GM12801 (cell line): ENCODE results near the gene PTTG2.

Experiments
- TF ChIP-seq, protein P1 (sequence below): IDR thresholded peaks from one replicate; pipeline ENCODE4 v1.5.1; 2011; ENCODE audit warnings: control low read depth; ENCODE audit not compliant: insufficient read length; ENCODE audit errors: extremely low read depth

PTTG2 gene

DNA sequence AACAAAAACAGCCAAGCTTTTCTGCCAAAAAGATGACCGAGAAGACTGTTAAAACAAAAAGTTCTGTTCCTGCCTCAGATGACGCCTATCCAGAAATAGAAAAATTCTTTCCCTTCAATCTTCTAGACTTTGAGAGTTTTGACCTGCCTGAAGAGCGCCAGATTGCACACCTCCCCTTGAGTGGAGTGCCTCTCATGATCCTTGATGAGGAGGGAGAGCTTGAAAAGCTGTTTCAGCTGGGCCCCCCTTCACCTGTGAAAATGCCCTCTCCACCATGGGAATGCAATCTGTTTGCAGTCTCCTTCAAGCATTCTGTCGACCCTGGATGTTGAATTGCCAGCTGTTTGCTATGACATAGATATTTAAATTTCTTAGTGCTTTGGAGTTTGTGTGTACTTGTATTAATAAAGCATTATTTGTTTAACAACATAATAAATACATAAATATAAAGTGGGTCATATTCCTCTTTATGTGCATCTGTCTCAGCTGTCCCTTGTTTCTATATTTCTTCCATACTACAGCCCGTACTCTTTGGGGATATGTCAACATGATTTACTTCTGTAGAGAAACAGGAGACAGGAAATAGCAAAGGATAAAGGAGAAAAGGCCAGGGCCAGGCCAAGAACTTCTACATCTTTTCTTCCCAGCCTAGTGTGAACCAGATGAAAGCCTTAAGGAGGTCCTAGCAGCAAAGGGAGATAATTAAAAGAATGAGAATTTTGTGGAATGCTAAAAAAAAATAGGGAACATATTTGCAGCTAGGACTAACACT lies 667 bp downstream of the PTTG2 start:
- TF ChIP-seq, protein P1, sequence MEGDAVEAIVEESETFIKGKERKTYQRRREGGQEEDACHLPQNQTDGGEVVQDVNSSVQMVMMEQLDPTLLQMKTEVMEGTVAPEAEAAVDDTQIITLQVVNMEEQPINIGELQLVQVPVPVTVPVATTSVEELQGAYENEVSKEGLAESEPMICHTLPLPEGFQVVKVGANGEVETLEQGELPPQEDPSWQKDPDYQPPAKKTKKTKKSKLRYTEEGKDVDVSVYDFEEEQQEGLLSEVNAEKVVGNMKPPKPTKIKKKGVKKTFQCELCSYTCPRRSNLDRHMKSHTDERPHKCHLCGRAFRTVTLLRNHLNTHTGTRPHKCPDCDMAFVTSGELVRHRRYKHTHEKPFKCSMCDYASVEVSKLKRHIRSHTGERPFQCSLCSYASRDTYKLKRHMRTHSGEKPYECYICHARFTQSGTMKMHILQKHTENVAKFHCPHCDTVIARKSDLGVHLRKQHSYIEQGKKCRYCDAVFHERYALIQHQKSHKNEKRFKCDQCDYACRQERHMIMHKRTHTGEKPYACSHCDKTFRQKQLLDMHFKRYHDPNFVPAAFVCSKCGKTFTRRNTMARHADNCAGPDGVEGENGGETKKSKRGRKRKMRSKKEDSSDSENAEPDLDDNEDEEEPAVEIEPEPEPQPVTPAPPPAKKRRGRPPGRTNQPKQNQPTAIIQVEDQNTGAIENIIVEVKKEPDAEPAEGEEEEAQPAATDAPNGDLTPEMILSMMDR: no peak

DNA sequence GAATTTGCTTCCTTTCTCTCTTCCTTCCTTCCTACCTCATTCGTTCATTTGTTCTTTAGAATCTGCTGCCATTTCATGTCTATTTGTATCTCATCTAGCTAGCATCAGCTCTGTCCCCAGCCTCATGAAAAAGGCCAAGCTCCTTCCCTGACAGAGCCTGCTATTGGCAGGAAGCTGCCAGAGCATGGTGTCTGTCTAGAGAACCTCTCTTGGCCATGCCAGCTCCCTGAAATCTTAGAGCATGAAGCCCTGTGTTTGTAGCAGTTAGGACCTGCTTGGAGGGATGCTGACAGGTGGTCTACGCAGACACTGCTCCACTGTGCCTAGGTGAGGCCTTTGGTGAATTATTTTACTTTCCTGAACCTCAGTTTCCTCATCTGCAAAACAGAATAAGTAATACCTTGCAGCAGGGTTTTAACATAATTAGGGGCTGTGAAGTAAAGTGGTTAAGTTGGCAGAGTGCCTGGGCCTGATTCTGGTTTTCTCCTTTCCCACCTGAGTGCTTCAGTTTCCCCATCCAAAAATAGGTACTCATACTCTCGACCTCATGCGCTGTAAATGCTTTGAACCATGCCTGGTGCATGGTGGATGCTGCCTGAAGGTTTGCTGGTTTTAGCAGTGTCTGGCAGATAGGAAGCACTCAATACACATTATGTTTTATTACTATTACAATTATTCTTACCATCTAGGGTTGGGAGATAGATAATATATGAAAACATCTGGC lies 4.7 kb downstream of the PTTG2 start:
- TF ChIP-seq, protein P1: no peak

DNA sequence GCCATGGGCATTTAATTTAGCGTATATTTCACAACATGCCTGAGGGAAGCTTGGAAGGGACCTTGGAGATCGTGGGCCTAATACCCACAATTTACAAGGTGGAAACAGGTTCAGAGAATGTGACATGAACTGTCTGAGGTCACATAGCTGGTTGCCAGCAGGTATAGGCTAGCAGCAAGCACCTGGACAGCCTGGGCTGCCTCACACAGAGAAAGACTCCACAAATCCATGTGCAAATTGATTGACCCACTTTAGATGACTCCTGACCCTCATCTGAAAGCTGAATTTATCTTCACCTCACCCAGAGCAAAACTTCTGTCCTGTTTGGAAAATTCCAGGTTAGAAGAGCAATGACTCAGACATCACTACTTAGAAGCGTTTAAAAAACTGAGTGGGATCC lies 5.8 kb downstream of the PTTG2 start:
- TF ChIP-seq, protein P1: no peak

DNA sequence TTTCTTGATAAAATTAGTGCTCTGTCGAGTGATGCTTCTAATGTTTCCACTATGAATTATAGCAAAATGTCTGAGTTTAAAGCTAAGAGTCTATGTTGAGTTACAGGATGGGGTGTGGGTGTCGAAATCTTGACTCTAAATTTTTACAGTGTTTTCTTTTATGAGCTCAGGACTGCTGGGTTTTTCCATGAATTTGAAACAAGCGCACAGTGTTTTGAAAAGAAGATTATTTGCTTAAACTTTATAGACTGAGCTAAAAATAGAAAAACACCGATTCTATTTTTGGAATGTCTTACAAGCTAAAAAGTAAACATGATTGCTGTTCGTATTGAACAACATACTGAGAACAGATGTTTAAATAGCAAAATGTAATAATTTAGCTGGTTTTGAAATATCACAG lies 7.5 kb downstream of the PTTG2 start:
- TF ChIP-seq, protein P1: no peak

DNA sequence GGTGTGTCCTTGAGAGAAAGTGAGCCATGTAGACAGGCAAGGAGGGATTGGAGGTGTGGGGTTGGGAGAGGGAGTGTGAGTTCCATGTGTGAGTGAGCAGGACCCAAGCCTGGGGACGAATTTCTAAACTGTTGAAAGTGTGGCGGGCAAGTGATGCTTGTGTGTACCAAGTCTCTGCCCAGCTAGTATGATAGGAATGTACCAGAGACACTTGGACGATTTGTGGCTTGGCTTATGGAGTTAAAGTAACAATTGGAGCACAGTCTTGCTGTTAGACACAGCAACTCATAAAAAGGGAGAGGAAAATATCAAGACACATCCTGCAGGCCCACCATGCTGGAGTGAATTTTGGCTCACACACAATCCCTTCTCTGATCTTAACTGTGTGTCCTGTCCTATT lies 8.5 kb downstream of the PTTG2 start:
- TF ChIP-seq, protein P1: no peak

DNA sequence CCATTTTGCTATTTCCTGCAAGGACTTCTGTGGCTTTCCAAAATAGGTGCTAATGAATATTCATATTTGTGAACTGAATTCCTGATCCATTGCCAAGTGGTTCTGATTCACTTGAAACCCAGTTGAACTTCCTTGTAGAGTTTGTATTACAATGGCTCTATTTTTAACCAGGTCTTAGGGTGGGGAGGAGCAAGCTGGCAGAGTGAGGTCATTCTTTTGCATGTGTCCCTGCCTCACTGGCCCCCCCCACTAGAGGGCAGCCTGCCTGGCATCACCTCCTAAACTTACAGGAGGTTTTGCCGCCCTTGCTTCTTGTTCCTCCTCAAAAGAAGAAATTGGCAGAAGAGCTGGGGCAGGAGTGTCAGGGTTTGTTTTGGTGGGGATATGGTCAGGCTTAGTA lies 10.5 kb downstream of the PTTG2 start:
- TF ChIP-seq, protein P1: no peak

DNA sequence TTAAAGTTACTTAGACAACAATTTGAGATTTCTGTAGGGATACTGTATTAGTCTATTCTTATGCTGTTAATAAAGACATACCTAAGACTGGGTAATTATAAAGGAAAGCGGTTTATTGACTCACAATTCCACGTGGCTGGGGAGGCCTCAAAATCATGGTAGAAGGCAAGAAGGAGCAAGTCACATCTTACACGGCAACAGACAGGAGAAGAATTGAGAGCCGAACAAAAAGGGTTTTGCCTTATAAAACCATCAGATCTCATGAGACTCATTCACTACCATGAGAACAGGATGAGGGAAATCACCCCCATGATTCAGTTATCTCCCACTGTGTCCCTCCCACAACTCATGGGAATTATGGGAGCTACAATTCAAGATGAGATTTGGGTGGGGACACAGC lies 11.0 kb downstream of the PTTG2 start:
- TF ChIP-seq, protein P1: no peak
